Measurements from ENCODE around the gene BSG. TPM values are rescaled to one million over a fixed set of nuclear protein-coding genes. Genes with fewer than 3 reads are reported as not detected.
A peak's percentile ranks its signal among the peaks of the same experiment; 100 is the strongest.

Gene BSG
- total and polyA plus RNA-seq, 11 donors, result 727 to 2,989 (median 1,462) TPM

GRCh38 chr19:597406-598315, 25.3 kb downstream of the BSG start:
- ATAC-seq (no peak), DNase-seq (no peak)
- H3K27ac ChIP-seq, result no peak overlapping the region
- no peaks in the 10 kb centered on the region for H3K36me3 ChIP-seq
- H3K4me1 ChIP-seq, result peaks cover 0 to 4% (median 0%) of the 10 kb centered on the region in 12 donors
- H3K9me3 ChIP-seq, result no peaks in the 10 kb centered on the region
- peaks cover 0 to 5% (median 0%) of the 10 kb centered on the region in 9 donors for H3K27me3 ChIP-seq
- 74 to 81% (median 80%) methylated on average over 18 of the region's 18 CpGs for WGBS, 4 donors
- TF ChIP-seq CTCF (IDR thresholded peaks at IDR 0.05) (no peak), POLR2A (IDR thresholded peaks at IDR 0.05) (no peak)
- H3K4me3 ChIP-seq, result no peak overlapping the region
- intact Hi-C loops (cut with DNase I), result loop anchor here in 1 of 10 donors (10.0 kb wide), 1 partner anchor 57 kb away; no protein-coding TSS in a partner anchor

GRCh38 chr19:601310-601709, 28.9 kb downstream of the BSG start:
- WGBS, 4 donors, result 90 to 93% (median 92%) methylated on average over 27 to 28 of the region's 28 CpGs
- ATAC-seq (no peak), DNase-seq (no peak)
- Histone ChIP-seq H3K4me3 (no peak overlapping the region), H3K4me1 (peaks cover 0 to 8% (median 0%) of the 10 kb centered on the region in 12 donors), H3K36me3 (no peaks in the 10 kb centered on the region), H3K27ac (peak overlapping the region in 1 of 12 donors; percentile 16), H3K9me3 (no peaks in the 10 kb centered on the region), H3K27me3 (no peaks in the 10 kb centered on the region)
- TF ChIP-seq POLR2A (IDR thresholded peaks at IDR 0.05) (no peak), CTCF (IDR thresholded peaks at IDR 0.05) (no peak)
- intact Hi-C loops (cut with DNase I), result no loop called here

GRCh38 chr19:601790-602189, 29.4 kb downstream of the BSG start:
- Histone ChIP-seq H3K36me3 (no peaks in the 10 kb centered on the region), H3K27me3 (no peaks in the 10 kb centered on the region), H3K9me3 (no peaks in the 10 kb centered on the region), H3K27ac (peak overlapping the region in 1 of 12 donors; percentile 16), H3K4me1 (peaks cover 0 to 8% (median 0%) of the 10 kb centered on the region in 12 donors), H3K4me3 (no peak overlapping the region)
- intact Hi-C loops (cut with DNase I), result no loop called here
- peak in 2 of 4 donors; percentile 34 to 52 for ATAC-seq
- no peak for DNase-seq
- TF ChIP-seq CTCF (IDR thresholded peaks at IDR 0.05) (no peak), POLR2A (IDR thresholded peaks at IDR 0.05) (no peak)
- 63 to 79% (median 69%) methylated on average over 25 of the region's 25 CpGs for WGBS, 4 donors

Data from heart left ventricle (tissue), 16 donors.